Lower lobe of right lung (tissue), 2 donors: Measurements from ENCODE around the gene RAB33A. TPM values are rescaled to one million over a fixed set of nuclear protein-coding genes. Genes with fewer than 3 reads are reported as not detected.

Experiments used
- ATAC-seq, 2 donors: fragments of 200-7000 bp; cut with Tn5 transposase; one replicate each; pipeline ENCODE4 v1.9.1; 2020 to 2022; ENCODE audit warnings: mild to moderate bottlenecking in 2 of 2, moderate library complexity in 2 of 2
- DNase-seq: peaks from one replicate; pipeline ENCODE4 v3.0.0-alpha.2; 2020
- H3K27ac ChIP-seq: fragments of 200-600 bp; one replicate; pipeline ENCODE4 v1.8.0; 2022
- H3K27me3 ChIP-seq: fragments of 200-600 bp; one replicate; pipeline ENCODE4 v1.8.0; 2022; ENCODE audit warnings: low read depth
- H3K36me3 ChIP-seq: fragments of 200-600 bp; one replicate; pipeline ENCODE4 v1.8.0; 2022; ENCODE audit warnings: mild to moderate bottlenecking
- H3K4me1 ChIP-seq: fragments of 200-600 bp; one replicate; pipeline ENCODE4 v1.8.0; 2022
- H3K4me3 ChIP-seq: fragments of 200-600 bp; one replicate; pipeline ENCODE4 v1.8.0; 2022; ENCODE audit warnings: mild to moderate bottlenecking
- H3K9me3 ChIP-seq: fragments of 200-600 bp; one replicate; pipeline ENCODE4 v1.8.0; 2022
- intact Hi-C: fragments of 100-400 bp; cut with DNase I; formaldehyde crosslinking; loops from one replicate; pipeline ENCODE4 v1.11.0; 2022
- total RNA-seq: library from RNA; stranded (reverse); fragmentation: NEBNext Ultra II Directional; extraction: Animal tissue kit (Norgen Biotek cat#: 25700); gene quantifications from one replicate; pipeline ENCODE4 v1.2.1, GENCODE V29; 2021
- TF ChIP-seq, protein P1 (sequence below): fragments of 200-600 bp; IDR thresholded peaks from one replicate; pipeline ENCODE4 v1.8.0; 2022; ENCODE audit warnings: antibody characterized with exemption, mild to moderate bottlenecking
- donor health status: DM: no; HTN: yes; CAD: no; lungs with severe emphysema.

Gene RAB33A
- total RNA-seq, 1 donor from 2014 or later = 0.59 TPM

GRCh38 chrX:130172127-130172845, 524 bp downstream of the RAB33A start:
- no peaks in the 10 kb centered on the region for H3K9me3 ChIP-seq
- H3K27ac ChIP-seq = peak overlapping the region; percentile 56
- peak overlapping the region; percentile 58 for H3K4me3 ChIP-seq
- TF ChIP-seq, protein P1, sequence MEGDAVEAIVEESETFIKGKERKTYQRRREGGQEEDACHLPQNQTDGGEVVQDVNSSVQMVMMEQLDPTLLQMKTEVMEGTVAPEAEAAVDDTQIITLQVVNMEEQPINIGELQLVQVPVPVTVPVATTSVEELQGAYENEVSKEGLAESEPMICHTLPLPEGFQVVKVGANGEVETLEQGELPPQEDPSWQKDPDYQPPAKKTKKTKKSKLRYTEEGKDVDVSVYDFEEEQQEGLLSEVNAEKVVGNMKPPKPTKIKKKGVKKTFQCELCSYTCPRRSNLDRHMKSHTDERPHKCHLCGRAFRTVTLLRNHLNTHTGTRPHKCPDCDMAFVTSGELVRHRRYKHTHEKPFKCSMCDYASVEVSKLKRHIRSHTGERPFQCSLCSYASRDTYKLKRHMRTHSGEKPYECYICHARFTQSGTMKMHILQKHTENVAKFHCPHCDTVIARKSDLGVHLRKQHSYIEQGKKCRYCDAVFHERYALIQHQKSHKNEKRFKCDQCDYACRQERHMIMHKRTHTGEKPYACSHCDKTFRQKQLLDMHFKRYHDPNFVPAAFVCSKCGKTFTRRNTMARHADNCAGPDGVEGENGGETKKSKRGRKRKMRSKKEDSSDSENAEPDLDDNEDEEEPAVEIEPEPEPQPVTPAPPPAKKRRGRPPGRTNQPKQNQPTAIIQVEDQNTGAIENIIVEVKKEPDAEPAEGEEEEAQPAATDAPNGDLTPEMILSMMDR = no peak
- peaks cover 17% of the 10 kb centered on the region for H3K4me1 ChIP-seq
- no peaks in the 10 kb centered on the region for H3K36me3 ChIP-seq
- DNase-seq = no peak
- no peaks in the 10 kb centered on the region for H3K27me3 ChIP-seq
- intact Hi-C loops = no loop called here
- ATAC-seq = no peak

- TF ChIP-seq, protein P1 = no peak
- Histone ChIP-seq H3K9me3 (no peaks in the 10 kb centered on the region), H3K36me3 (no peaks in the 10 kb centered on the region), H3K27me3 (no peaks in the 10 kb centered on the region), H3K27ac (peak overlapping the region; percentile 56), H3K4me3 (peak overlapping the region; percentile 21), H3K4me1 (peaks cover 17% of the 10 kb centered on the region)
- peak; percentile 36 to 71 for ATAC-seq
- intact Hi-C loops = no loop called here
- no peak for DNase-seq
Observed at GRCh38 chrX:130173190-130173895, 1.6 kb downstream of the RAB33A start.

DNA sequence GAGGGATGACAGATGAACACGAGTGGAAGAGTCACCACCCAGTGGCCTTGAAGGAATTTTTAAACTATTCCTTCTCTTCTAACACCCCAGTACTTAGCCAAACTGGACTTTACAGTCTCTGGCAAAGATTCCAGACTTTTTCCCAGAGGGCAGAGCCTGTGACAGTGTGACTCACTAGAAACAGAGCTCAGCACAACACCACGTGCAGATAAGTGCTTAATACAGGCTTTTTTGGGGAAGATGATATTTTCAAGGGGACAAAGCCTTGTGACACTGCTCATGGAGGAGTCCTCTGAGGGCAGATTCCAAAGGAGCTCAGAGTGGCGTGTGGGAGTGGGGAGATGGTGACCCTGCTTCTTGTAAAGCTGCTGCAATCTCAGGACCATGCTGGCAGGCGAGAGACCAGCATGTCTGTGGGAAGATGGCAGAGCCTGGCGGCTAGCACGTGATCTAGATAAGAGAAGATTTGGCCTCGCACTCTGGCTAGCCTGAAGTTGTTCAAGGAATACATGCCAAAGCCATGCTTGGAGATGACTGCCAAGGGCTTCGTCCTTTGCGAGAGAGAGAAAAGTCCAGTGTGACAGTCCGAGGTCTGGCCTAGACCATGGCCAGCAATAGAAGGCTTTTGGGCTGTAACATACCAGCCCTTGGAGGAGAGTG, 2.4 kb downstream of the RAB33A start:
- H3K4me1 ChIP-seq = peaks cover 17% of the 10 kb centered on the region
- no peaks in the 10 kb centered on the region for H3K27me3 ChIP-seq
- ATAC-seq (peak; percentile 22 to 29), DNase-seq (no peak)
- TF ChIP-seq, protein P1 = no peak
- H3K36me3 ChIP-seq = no peaks in the 10 kb centered on the region
- intact Hi-C loops = no loop called here
- no peaks in the 10 kb centered on the region for H3K9me3 ChIP-seq
- H3K27ac ChIP-seq = peak overlapping the region; percentile 56
- no peak overlapping the region for H3K4me3 ChIP-seq

DNA sequence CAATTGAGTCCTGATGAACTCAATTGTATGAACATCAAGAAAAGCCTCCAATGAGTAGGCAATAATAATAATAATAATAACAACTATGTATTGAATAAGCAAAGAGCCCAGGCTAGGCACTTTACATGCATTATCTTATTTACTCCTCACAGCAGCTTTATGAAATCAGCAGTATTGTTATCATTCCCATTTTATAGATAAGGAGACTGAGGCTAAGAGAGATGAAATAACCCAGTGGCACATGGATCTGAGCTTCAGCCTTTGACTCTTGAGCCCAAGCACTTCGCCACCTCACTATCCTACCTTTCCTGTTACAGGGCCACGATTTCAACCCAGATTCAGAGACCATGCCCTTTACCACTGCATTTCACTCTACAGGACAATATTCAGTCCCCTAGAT, 3.2 kb downstream of the RAB33A start:
- H3K4me3 ChIP-seq = no peak overlapping the region
- H3K27ac ChIP-seq = no peak overlapping the region
- intact Hi-C loops = no loop called here
- TF ChIP-seq, protein P1 = no peak
- no peaks in the 10 kb centered on the region for H3K36me3 ChIP-seq
- ATAC-seq (no peak), DNase-seq (no peak)
- no peaks in the 10 kb centered on the region for H3K9me3 ChIP-seq
- no peaks in the 10 kb centered on the region for H3K27me3 ChIP-seq
- H3K4me1 ChIP-seq = peaks cover 17% of the 10 kb centered on the region

DNA sequence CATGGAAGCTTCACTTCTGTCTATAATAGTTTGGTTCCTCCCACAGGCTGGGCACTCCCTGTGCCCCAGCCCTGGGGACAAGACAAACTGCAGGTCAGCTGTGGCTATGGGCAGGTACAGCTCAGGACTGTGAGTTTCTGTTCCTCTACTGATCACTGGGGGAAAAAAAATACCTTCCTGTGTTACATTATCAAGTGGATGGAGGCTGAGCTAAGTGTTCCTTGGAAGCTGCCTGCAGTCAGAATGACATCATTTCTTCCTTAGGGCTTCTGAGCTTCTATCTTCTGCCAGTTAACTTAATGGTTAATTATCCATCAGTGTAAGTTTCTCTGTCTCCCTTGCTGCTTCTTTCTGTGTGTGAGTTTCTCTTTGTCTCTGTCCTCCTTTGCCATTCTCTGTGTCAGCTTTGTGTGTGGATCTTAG, 4.6 kb downstream of the RAB33A start:
- TF ChIP-seq, protein P1 = no peak
- intact Hi-C loops = no loop called here
- ATAC-seq = no peak

More for the DNA sequence above, 4.6 kb downstream of the RAB33A start:
- DNase-seq = no peak
- Histone ChIP-seq H3K27ac (no peak overlapping the region), H3K4me1 (peaks cover 17% of the 10 kb centered on the region), H3K27me3 (no peaks in the 10 kb centered on the region), H3K4me3 (no peak overlapping the region), H3K36me3 (no peaks in the 10 kb centered on the region), H3K9me3 (no peaks in the 10 kb centered on the region)
